Measurements from ENCODE around the gene ARID1B. TPM values are rescaled to one million over a fixed set of nuclear protein-coding genes. Genes with fewer than 3 reads are reported as not detected.
A peak's percentile ranks its signal among the peaks of the same experiment; 100 is the strongest.

Gene ARID1B
- total and polyA plus RNA-seq, 10 of the 15 experiments (the other 5 are each of a cell fraction or from before 2014, with no cell fraction given), result 24.7 to 133 (median 54.6) TPM

DNA sequence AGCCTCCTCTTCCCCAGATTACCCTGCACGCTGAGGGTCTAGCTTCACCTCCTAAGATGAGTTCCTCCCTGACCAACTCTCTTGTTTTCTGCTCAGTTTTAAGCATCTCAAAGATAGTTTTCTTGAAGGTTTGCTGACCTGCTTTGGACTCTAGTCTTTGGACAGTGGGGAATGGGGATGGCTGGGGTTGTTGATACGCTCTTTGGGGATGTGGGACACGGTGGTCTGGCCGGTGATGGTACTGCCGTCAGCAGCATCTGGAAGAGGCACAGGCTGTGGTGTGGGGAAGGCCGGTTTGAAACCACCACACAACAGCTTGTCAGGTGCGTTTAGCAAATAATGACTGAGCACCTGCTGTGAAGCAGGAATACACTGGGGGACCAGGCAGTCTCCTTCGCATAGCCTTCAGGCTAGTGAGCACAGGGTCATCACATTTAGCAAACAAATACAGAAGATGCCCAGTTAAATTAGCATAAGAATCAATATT lies 452.0 kb downstream of the ARID1B start:
- H3K36me3 ChIP-seq (ENCODE audit: control insufficient read depth in 2 of 2, insufficient read depth in 2 of 2, low read length in 1 of 2), result no peaks in the 10 kb centered on the region
- ChIA-PET RAD21 (ENCODE audit: unreplicated experiment) (no interaction called here), SMC1A (ENCODE audit: uncharacterized antibody, unreplicated experiment) (interaction anchor here (0.6 kb wide), 1 partner anchor 326 kb away, joined by 3 read pairs; no protein-coding TSS in a partner anchor), CTCF (no interaction called here), POLR2A (no interaction called here)
- TF ChIP-seq, protein P1, sequence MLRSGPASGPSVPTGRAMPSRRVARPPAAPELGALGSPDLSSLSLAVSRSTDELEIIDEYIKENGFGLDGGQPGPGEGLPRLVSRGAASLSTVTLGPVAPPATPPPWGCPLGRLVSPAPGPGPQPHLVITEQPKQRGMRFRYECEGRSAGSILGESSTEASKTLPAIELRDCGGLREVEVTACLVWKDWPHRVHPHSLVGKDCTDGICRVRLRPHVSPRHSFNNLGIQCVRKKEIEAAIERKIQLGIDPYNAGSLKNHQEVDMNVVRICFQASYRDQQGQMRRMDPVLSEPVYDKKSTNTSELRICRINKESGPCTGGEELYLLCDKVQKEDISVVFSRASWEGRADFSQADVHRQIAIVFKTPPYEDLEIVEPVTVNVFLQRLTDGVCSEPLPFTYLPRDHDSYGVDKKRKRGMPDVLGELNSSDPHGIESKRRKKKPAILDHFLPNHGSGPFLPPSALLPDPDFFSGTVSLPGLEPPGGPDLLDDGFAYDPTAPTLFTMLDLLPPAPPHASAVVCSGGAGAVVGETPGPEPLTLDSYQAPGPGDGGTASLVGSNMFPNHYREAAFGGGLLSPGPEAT (IDR thresholded peaks at IDR 0.05; ENCODE audit: low read depth), result no peak
- TF ChIP-seq RBBP5 (conservative IDR thresholded peaks at IDR 0.05) (no peak), HDAC2 (IDR thresholded peaks at IDR 0.05) (no peak), IRF4 (IDR thresholded peaks at IDR 0.05; ENCODE audit: low read depth, low read length) (no peak), SIX5 (IDR thresholded peaks at IDR 0.05; ENCODE audit: low read depth, low read length, severe bottlenecking) (no peak), MTA3 (IDR thresholded peaks at IDR 0.05; ENCODE audit: borderline replicate concordance, low read length) (no peak), RFX5 (IDR thresholded peaks at IDR 0.05; ENCODE audit: low read depth, low read length) (no peak), BMI1 (IDR thresholded peaks at IDR 0.05; ENCODE audit: borderline replicate concordance) (no peak), BRCA1 (IDR thresholded peaks at IDR 0.05; ENCODE audit: low read depth, low read length) (no peak), EP300 (IDR thresholded peaks at IDR 0.05; ENCODE audit: borderline replicate concordance in 1 of 2, control insufficient read depth in 1 of 2, low read depth in 2 of 2, low read length in 2 of 2) (no peak)
- TF ChIP-seq, protein P2, sequence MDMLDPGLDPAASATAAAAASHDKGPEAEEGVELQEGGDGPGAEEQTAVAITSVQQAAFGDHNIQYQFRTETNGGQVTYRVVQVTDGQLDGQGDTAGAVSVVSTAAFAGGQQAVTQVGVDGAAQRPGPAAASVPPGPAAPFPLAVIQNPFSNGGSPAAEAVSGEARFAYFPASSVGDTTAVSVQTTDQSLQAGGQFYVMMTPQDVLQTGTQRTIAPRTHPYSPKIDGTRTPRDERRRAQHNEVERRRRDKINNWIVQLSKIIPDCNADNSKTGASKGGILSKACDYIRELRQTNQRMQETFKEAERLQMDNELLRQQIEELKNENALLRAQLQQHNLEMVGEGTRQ (IDR thresholded peaks at IDR 0.05; ENCODE audit: borderline replicate concordance, low read depth, low read length), result no peak
- TF ChIP-seq, protein P3, sequence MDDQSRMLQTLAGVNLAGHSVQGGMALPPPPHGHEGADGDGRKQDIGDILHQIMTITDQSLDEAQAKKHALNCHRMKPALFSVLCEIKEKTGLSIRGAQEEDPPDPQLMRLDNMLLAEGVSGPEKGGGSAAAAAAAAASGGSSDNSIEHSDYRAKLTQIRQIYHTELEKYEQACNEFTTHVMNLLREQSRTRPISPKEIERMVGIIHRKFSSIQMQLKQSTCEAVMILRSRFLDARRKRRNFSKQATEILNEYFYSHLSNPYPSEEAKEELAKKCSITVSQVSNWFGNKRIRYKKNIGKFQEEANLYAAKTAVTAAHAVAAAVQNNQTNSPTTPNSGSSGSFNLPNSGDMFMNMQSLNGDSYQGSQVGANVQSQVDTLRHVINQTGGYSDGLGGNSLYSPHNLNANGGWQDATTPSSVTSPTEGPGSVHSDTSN (IDR thresholded peaks at IDR 0.05; ENCODE audit: insufficient replicate concordance, low read depth, low read length), result no peak
- TF ChIP-seq, protein P4, sequence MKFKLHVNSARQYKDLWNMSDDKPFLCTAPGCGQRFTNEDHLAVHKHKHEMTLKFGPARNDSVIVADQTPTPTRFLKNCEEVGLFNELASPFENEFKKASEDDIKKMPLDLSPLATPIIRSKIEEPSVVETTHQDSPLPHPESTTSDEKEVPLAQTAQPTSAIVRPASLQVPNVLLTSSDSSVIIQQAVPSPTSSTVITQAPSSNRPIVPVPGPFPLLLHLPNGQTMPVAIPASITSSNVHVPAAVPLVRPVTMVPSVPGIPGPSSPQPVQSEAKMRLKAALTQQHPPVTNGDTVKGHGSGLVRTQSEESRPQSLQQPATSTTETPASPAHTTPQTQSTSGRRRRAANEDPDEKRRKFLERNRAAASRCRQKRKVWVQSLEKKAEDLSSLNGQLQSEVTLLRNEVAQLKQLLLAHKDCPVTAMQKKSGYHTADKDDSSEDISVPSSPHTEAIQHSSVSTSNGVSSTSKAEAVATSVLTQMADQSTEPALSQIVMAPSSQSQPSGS (IDR thresholded peaks at IDR 0.05; ENCODE audit: low read length), result no peak
- no peak overlapping the region for H3K27ac ChIP-seq (ENCODE audit: control insufficient read depth, insufficient read depth)
- H3K4me1 ChIP-seq (ENCODE audit: control insufficient read depth, insufficient read depth, low read length), result no peaks in the 10 kb centered on the region
- DNase-seq (ENCODE audit: low read depth, low spot score) (no peak), FAIRE-seq (no peak), ATAC-seq (0 out of 3 replicates have a peak, but pooled peaks have one; percentile 12)
- H3K27me3 ChIP-seq (replicated peaks in 1 of 2; ENCODE audit: control insufficient read depth in 2 of 2, insufficient read depth in 2 of 2, low read length in 1 of 2), result peaks cover 0 to 3% of the 10 kb centered on the region in 2 experiments; a peak in 3 of 4 replicates
- no peak overlapping the region for H3K4me3 ChIP-seq
- no TSS peak for BruUV-seq (replicated peaks)
- H3K9ac ChIP-seq (ENCODE audit: control insufficient read depth, insufficient read depth, low read length), result no peak overlapping the region
- H3K4me2 ChIP-seq (ENCODE audit: control insufficient read depth, insufficient read depth), result no peak overlapping the region
- in situ Hi-C loops (cut with MboI), result no loop called here
- 42% methylated on average over 8 of the region's 8 CpGs for WGBS (ENCODE audit: insufficient coverage, insufficient replicate concordance, low lambda C conversion rate, missing lambda C conversion rate)
- no peaks in the 10 kb centered on the region for H4K20me1 ChIP-seq (ENCODE audit: control insufficient read depth, insufficient read depth)
- H2AFZ ChIP-seq (ENCODE audit: control insufficient read depth, low read depth, low read length), result no peak overlapping the region
- H3K79me2 ChIP-seq (ENCODE audit: control insufficient read depth, insufficient read depth, low read length), result no peaks in the 10 kb centered on the region
- H3K9me3 ChIP-seq (replicated peaks; ENCODE audit: control insufficient read depth, insufficient read depth, low read length), result no peaks in the 10 kb centered on the region
- intact Hi-C loops (cut with micrococcal nuclease; ENCODE audit: unreplicated experiment), result loop anchor here (1.0 kb wide), 1 partner anchor 44 kb away; no protein-coding TSS in a partner anchor

Data from GM12878 (cell line).